K562 (cell line): Measurements from ENCODE around the gene UTP25. TPM values are rescaled to one million over a fixed set of nuclear protein-coding genes. Genes with fewer than 3 reads are reported as not detected.

Experiments
- ATF7 ChIP-seq: fragments of 450-650 bp; IDR thresholded peaks from 2 replicates; pipeline ENCODE4 v1.7.1; 2014; ENCODE audit warnings: mild to moderate bottlenecking, moderate library complexity
- BRF2 ChIP-seq: IDR thresholded peaks from 3 replicates; pipeline ENCODE4 v1.6.1; 2011; ENCODE audit warnings: borderline replicate concordance, mild to moderate bottlenecking; ENCODE audit not compliant: insufficient read length, insufficient read depth
- CHD2 ChIP-seq: IDR thresholded peaks from 2 replicates; pipeline ENCODE4 v1.6.1; 2011; ENCODE audit warnings: low read depth, low read length
- EP300 ChIP-seq: IDR thresholded peaks from 2 replicates; pipeline ENCODE4 v1.6.1; 2012; ENCODE audit warnings: low read length, improper control_type of control experiment
- KDM1A ChIP-seq, 2 experiments: fragments of 450-650 bp; IDR thresholded peaks; 2 replicates each; pipeline ENCODE4 v1.6.1; 2016; ENCODE audit warnings: mild to moderate bottlenecking in 2 of 2
- MBD2 ChIP-seq: sonication (generic); IDR thresholded peaks from 2 replicates; pipeline ENCODE4 v1.6.1; 2016; ENCODE audit warnings: low read depth, borderline replicate concordance
- NKRF ChIP-seq: fragments of 450-650 bp; IDR thresholded peaks from 2 replicates; pipeline ENCODE4 v1.6.1; 2016; ENCODE audit warnings: borderline replicate concordance
- NRF1 ChIP-seq, 2 experiments: fragments of 450-650 bp; IDR thresholded peaks in 1 of 2; conservative IDR thresholded peaks in 1 of 2; 2 replicates each; pipeline ENCODE4 v1.6.1; 2014; ENCODE audit warnings: mild to moderate bottlenecking in 2 of 2
- PHF21A ChIP-seq: fragments of 450-650 bp; IDR thresholded peaks from 2 replicates; pipeline ENCODE4 v1.6.1; 2017; ENCODE audit warnings: low read depth, borderline replicate concordance
- RBM15 ChIP-seq: fragments of 200-400 bp; formaldehyde crosslinking; IDR thresholded peaks from 2 replicates; pipeline ENCODE4 v1.6.1; 2018; ENCODE audit warnings: mild to moderate bottlenecking, low read length, moderate library complexity; ENCODE audit not compliant: insufficient read depth
- RBM17 ChIP-seq: fragments of 200-400 bp; formaldehyde crosslinking; IDR thresholded peaks from 2 replicates; pipeline ENCODE4 v1.6.1; 2017; ENCODE audit warnings: low read depth, mild to moderate bottlenecking, low read length, borderline replicate concordance
- SMAD3 ChIP-seq: fragments of 450-650 bp; formaldehyde crosslinking; conservative IDR thresholded peaks from 2 replicates; pipeline ENCODE4 v1.4.0; 2020; ENCODE audit warnings: mild to moderate bottlenecking
- TGIF2 ChIP-seq: sonication (generic); formaldehyde crosslinking; IDR thresholded peaks from 2 replicates; pipeline ENCODE4 v1.8.1; 2022; ENCODE audit warnings: mild to moderate bottlenecking, missing genetic modification reagents, moderate library complexity
- TOE1 ChIP-seq, 2 experiments: fragments of 450-650 bp in 1 of 2; sonication (generic) in 1 of 2; formaldehyde crosslinking in 1 of 2; IDR thresholded peaks; 2 replicates each; pipeline versions ENCODE4 v1.7.1 to v1.8.0; 2016 to 2022; ENCODE audit warnings: borderline replicate concordance in 2 of 2, mild to moderate bottlenecking in 2 of 2, antibody characterized with exemption in 1 of 2, inconsistent platforms in 1 of 2, low read depth in 1 of 2, missing genetic modification reagents in 1 of 2, moderate library complexity in 1 of 2
- ZBTB9 ChIP-seq: fragments of 450-650 bp; formaldehyde crosslinking; IDR thresholded peaks from 2 replicates; pipeline ENCODE4 v1.4.0; 2020; ENCODE audit warnings: mild to moderate bottlenecking, moderate library complexity
- ZC3H11A ChIP-seq: IDR thresholded peaks from 2 replicates; pipeline ENCODE4 v1.6.1; 2012; ENCODE audit warnings: low read depth, low read length, improper control_type of control experiment
- ZNF316 ChIP-seq: fragments of 450-650 bp; IDR thresholded peaks from 2 replicates; pipeline ENCODE4 v1.6.1; 2016
- ZNF384 ChIP-seq: IDR thresholded peaks from 2 replicates; pipeline ENCODE4 v1.6.1; 2012; ENCODE audit warnings: low read depth, low read length, improper control_type of control experiment
- ZNF551 ChIP-seq: fragments of 250-450 bp; sonication (Bioruptor Pico); IDR thresholded peaks from 2 replicates; pipeline ENCODE4 v1.5.0; 2021; ENCODE audit warnings: mild to moderate bottlenecking, moderate library complexity
- polyA plus RNA-seq, 8 experiments: library from polyadenylated mRNA; depleted of rRNA in 4 of 8; stranded (reverse) in 5 of 8; unstranded in 3 of 8; fragments of >200 nt; fragmentation: Nextera tagmentation in 2 of 8; fragmentation: Illumina TruSeq in 1 of 8; extraction: Ambion mirVana in 2 of 8; extraction: Trizol in 1 of 8; gene quantifications; 2 replicates each; pipeline versions ENCODE4 v1.2.1 to v1.2.3, GENCODE V29; 2011 to 2014; ENCODE audit warnings: inconsistent platforms in 1 of 8, missing spikeins in 1 of 8
- total RNA-seq, 7 experiments: library from RNA; depleted of rRNA in 6 of 7; stranded (reverse); fragments of >200 nt in 6 of 7; fragmentation: Illumina TruSeq in 2 of 7; extraction: Trizol in 2 of 7; gene quantifications; 2 replicates each; pipeline versions ENCODE4 v1.2.1 to v1.2.3, GENCODE V29; 2011 to 2021; ENCODE audit warnings: low replicate concordance in 1 of 7

The UTP25 gene
- total and polyA plus RNA-seq, 9 of the 15 experiments (the other 6 are each of a cell fraction or from before 2014, with no cell fraction given) = 5.7 to 17.6 (median 12.0) TPM

GRCh38 chr1:209827384-209828262 is at the start of gene UTP25 (continued):
- TF ChIP-seq NRF1 (conservative IDR thresholded peaks at IDR 0.05 in 1 of 2, IDR thresholded peaks at IDR 0.05 in 1 of 2) (peak; percentile 73 to 76), MBD2 (peak; percentile 50; the same call in 1 of the 2 replicates), ZC3H11A (no peak), TGIF2 (CRISPR knock-in tag) (peak; percentile 98; the same call in 1 of the 2 replicates), PHF21A (no peak), ZNF551 (CRISPR knock-in tag) (no peak), RBM17 (no peak), ZNF384 (peak; percentile 46; the same call in 1 of the 2 replicates), ATF7 (peak; percentile 90), RBM15 (no peak), ZNF316 (0 out of 2 replicates have a peak, but pooled peaks have one; percentile 4), CHD2 (no peak), EP300 (peak; percentile 7; the same call in 1 of the 2 replicates), TOE1 (IDR thresholded peaks at IDR 0.05; ENCODE audit: borderline replicate concordance) (peak; percentile 78), TOE1 (CRISPR knock-in tag; IDR thresholded peaks at IDR 0.05; ENCODE audit: borderline replicate concordance, low read depth) (no peak), ZBTB9 (0 out of 2 replicates have a peak, but pooled peaks have one; percentile 17), NKRF (peak; percentile 100), KDM1A (IDR thresholded peaks at IDR 0.05) (peak; percentile 91 to 92), BRF2 (no peak), SMAD3 (CRISPR knock-in tag) (peak; percentile 11; the same call in 1 of the 2 replicates)
